Measurements from ENCODE around the gene NSL1. TPM values are rescaled to one million over a fixed set of nuclear protein-coding genes. Genes with fewer than 3 reads are reported as not detected.

The NSL1 gene
- total and polyA plus RNA-seq, 9 of the 15 experiments (the other 6 are each of a cell fraction or from before 2014, with no cell fraction given) = 53.5 to 108 (median 59.1) TPM

DNA sequence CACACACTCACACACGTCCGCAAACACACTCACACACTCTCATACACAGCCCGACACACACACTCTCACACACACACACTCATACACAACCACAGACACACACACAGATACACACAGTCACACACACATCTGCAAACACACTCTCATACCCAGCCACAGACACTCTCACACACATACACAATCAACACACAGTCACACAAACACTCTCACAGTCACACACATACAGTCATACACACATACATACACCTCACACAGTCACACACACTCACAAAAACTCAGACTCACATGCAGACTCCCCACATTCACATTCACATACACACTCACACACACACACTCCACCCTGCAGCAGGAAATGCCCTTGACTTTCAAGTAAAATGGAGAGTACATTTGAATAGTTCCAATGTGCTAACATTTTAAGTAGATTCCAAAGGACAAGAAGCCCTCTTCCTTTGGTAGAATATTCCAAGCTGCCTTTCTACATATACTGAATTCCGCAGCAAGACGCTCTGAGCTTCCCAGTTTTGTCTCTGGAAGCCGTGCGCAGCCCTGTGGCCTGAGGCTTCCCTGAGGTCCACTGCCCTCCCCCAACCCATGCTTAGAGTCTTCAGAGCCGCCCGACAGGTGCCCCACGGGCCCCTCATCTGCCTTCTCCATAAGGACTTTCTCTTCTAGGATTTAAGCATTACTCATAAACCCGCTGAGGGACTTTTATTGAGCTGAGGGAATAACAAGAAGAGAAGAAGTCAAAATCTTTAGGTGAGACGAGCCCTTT lies 101.6 kb downstream of the NSL1 start (continued):
- TF ChIP-seq, protein P1, sequence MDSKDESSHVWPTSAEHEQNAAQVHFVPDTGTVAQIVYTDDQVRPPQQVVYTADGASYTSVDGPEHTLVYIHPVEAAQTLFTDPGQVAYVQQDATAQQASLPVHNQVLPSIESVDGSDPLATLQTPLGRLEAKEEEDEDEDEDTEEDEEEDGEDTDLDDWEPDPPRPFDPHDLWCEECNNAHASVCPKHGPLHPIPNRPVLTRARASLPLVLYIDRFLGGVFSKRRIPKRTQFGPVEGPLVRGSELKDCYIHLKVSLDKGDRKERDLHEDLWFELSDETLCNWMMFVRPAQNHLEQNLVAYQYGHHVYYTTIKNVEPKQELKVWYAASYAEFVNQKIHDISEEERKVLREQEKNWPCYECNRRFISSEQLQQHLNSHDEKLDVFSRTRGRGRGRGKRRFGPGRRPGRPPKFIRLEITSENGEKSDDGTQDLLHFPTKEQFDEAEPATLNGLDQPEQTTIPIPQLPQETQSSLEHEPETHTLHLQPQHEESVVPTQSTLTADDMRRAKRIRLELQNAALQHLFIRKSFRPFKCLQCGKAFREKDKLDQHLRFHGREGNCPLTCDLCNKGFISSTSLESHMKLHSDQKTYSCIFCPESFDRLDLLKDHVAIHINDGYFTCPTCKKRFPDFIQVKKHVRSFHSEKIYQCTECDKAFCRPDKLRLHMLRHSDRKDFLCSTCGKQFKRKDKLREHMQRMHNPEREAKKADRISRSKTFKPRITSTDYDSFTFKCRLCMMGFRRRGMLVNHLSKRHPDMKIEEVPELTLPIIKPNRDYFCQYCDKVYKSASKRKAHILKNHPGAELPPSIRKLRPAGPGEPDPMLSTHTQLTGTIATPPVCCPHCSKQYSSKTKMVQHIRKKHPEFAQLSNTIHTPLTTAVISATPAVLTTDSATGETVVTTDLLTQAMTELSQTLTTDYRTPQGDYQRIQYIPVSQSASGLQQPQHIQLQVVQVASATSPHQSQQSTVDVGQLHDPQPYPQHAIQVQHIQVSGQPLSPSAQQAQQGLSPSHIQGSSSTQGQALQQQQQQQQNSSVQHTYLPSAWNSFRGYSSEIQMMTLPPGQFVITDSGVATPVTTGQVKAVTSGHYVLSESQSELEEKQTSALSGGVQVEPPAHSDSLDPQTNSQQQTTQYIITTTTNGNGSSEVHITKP (IDR thresholded peaks at IDR 0.05; ENCODE audit: partially characterized antibody) = peak; percentile 11
- no peak for TF ChIP-seq ZFP1 (CRISPR knock-in tag; IDR thresholded peaks at IDR 0.05)
- TF ChIP-seq EHMT2 (IDR thresholded peaks at IDR 0.05) = 0 out of 2 replicates have a peak, but pooled peaks have one; percentile 39
- no peak for TF ChIP-seq CCAR2 (IDR thresholded peaks at IDR 0.05; ENCODE audit: low read depth, low read length)
- 0 out of 4 replicates have a peak, but pooled peaks of 1 of the 2 experiments have one; percentile 25 for TF ChIP-seq HDAC1 (IDR thresholded peaks at IDR 0.05)

DNA sequence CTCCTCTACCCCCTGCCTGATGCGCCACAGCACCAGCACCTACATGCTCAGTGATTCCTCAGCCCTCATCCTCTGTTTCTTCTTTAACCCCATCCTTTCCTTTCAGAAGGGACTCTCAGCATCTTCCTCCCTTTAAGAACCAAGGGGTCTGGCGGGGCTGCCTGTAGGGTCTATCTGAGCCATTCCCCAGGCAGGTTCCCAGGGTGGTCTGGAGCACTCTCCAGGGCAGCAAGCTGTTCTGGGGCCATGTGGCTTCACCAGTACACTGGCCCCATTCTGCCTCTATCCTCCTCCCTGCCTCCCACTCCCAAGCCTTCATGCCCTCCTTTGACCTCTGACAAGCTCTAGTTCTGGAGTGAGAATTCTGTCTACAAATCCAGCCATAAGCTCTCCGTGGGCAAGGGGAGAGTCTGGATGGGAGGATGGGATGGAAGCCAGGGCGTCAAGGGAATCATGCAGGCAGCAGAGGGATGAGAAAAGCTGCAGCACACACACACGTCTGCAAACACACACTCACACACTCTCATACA lies 102.3 kb downstream of the NSL1 start:
- no peak for FAIRE-seq
- TF ChIP-seq HMG20A (CRISPR knock-in tag; conservative IDR thresholded peaks at IDR 0.05) = no peak
- TF ChIP-seq CXXC5 (CRISPR knock-in tag; IDR thresholded peaks at IDR 0.05) = no peak
- TF ChIP-seq ZNF644 (tag; IDR thresholded peaks at IDR 0.05; ENCODE audit: low read depth) = no peak
- no peak for TF ChIP-seq CSDE1 (IDR thresholded peaks at IDR 0.05)
- TF ChIP-seq TFAM (CRISPR knock-in tag; conservative IDR thresholded peaks at IDR 0.05) = no peak
- no peak for TF ChIP-seq CC2D1A (IDR thresholded peaks at IDR 0.05)

More for the DNA sequence above, 102.3 kb downstream of the NSL1 start:
- in situ Hi-C loops (cut with MboI) (no loop called here), intact Hi-C loops (cut with micrococcal nuclease) (no loop called here)
- no TSS peak for BruUV-seq (replicated peaks)
- Histone ChIP-seq H3K9me1 (ENCODE audit: control insufficient read depth, insufficient read depth, low read length) (no peaks in the 10 kb centered on the region), H3K9ac (ENCODE audit: insufficient read depth in 1 of 2, low read depth in 2 of 2, low read length in 2 of 2) (no peak overlapping the region), H3K27me3 (ENCODE audit: control insufficient read depth in 2 of 2, insufficient read depth in 2 of 2, low read length in 2 of 2) (peaks cover 67 to 92% of the 10 kb centered on the region in 2 experiments), H3K79me2 (ENCODE audit: control insufficient read depth, insufficient read depth, low read length) (no peaks in the 10 kb centered on the region), H2AFZ (ENCODE audit: low read depth, low read length) (no peak overlapping the region), H3K36me3 (ENCODE audit: control insufficient read depth, insufficient read depth, low read length) (no peaks in the 10 kb centered on the region), H3K4me1 (replicated peaks in 1 of 2; ENCODE audit: control insufficient read depth in 2 of 2, insufficient read depth in 2 of 2, low read length in 2 of 2) (no peaks in the 10 kb centered on the region), H3K4me3 (no peak overlapping the region), H4K20me1 (replicated peaks; ENCODE audit: control insufficient read depth, insufficient read depth, low read length) (no peaks in the 10 kb centered on the region), H3K9me3 (replicated peaks; ENCODE audit: control insufficient read depth, insufficient read depth, low read depth, low read length) (no peaks in the 10 kb centered on the region), H3K4me2 (ENCODE audit: insufficient read depth, low read length) (no peak overlapping the region), H3K27ac (ENCODE audit: extremely low read depth, low read depth, low read length) (no peak overlapping the region)
- ATAC-seq = no peak
- no peak for DNase-seq (ENCODE audit: extremely low read depth in 1 of 4, low spot score in 3 of 4)
- WGBS (ENCODE audit: insufficient coverage, low coverage, missing lambda C conversion rate) = 3% methylated on average over 5 of the region's 5 CpGs
- POLR2A ChIA-PET = no interaction called here
- CTCF ChIA-PET (ENCODE audit: low intra/inter-chr PET ratio) = no interaction called here

Data from K562 (cell line).